Esophagus muscularis mucosa (tissue), 4 donors: ENCODE data around the gene WFDC11. TPM values are rescaled to one million over a fixed set of nuclear protein-coding genes. Genes with fewer than 3 reads are reported as not detected.

Experiments
- DNase-seq: peaks from one replicate; pipeline ENCODE4 v3.0.0-alpha.2; 2017; ENCODE audit errors: extremely low spot score
- H3K27ac ChIP-seq, 4 donors: fragments of 200-600 bp; sonication (generic); replicated peaks in 1 of 4; 1 replicate in 3 of 4; 2 replicates in 1 of 4; pipeline ENCODE4 v1.5.1; 2016 to 2019; ENCODE audit warnings: mild to moderate bottlenecking in 1 of 4
- H3K27me3 ChIP-seq, 4 donors: fragments of 200-600 bp; sonication (generic); one replicate each; pipeline versions ENCODE4 v1.5.1 to v1.6.0; 2016 to 2019
- H3K36me3 ChIP-seq, 4 donors: fragments of 200-600 bp; sonication (generic); one replicate each; pipeline ENCODE4 v1.5.1; 2016 to 2019
- H3K4me1 ChIP-seq, 4 donors: fragments of 200-600 bp; sonication (generic); one replicate each; pipeline ENCODE4 v1.5.1; 2016 to 2019
- H3K4me3 ChIP-seq, 4 donors: fragments of 200-600 bp; sonication (generic); 1 replicate in 2 of 4; 2 replicates in 2 of 4; pipeline ENCODE4 v1.5.1; 2016 to 2019; ENCODE audit warnings: mild to moderate bottlenecking in 4 of 4, moderate library complexity in 1 of 4
- H3K9me3 ChIP-seq, 4 donors: fragments of 200-600 bp; sonication (generic); 1 replicate in 3 of 4; 2 replicates in 1 of 4; pipeline ENCODE4 v1.5.1; 2016 to 2019
- POLR2A ChIP-seq: fragments of 450-650 bp; IDR thresholded peaks from one replicate; pipeline ENCODE4 v1.6.1; 2017; ENCODE audit warnings: antibody characterized with exemption, moderate library complexity, mild to moderate bottlenecking, low read depth
- POLR2AphosphoS5 ChIP-seq, 2 donors: sonication (generic); formaldehyde crosslinking; IDR thresholded peaks; one replicate each; pipeline ENCODE4 v1.6.1; 2017; ENCODE audit warnings: antibody characterized with exemption in 2 of 2
- WGBS: methylation state at CpG from one replicate; pipeline ENCODE4 v1.1.5; 2018; 5-methylcytosine and 5-hydroxymethylcytosine counted together
- intact Hi-C: fragments of 100-400 bp; cut with DNase I; formaldehyde crosslinking; loops from one replicate; pipeline ENCODE4 v1.15.1; 2023
- small RNA-seq, 3 donors: library from RNA; depleted of rRNA; stranded (forward); fragments of <200 nt; gene quantifications; one replicate each; pipeline ENCODE3, GENCODE V24; 2016
- total RNA-seq, 4 donors: library from RNA; depleted of rRNA; stranded (reverse); fragments of >200 nt; gene quantifications; one replicate each; pipeline versions ENCODE4 v1.1.0 to v1.2.1, GENCODE V29; 2016

WFDC11 gene
- total RNA-seq, 4 donors from 2014 or later, result not detected

DNA sequence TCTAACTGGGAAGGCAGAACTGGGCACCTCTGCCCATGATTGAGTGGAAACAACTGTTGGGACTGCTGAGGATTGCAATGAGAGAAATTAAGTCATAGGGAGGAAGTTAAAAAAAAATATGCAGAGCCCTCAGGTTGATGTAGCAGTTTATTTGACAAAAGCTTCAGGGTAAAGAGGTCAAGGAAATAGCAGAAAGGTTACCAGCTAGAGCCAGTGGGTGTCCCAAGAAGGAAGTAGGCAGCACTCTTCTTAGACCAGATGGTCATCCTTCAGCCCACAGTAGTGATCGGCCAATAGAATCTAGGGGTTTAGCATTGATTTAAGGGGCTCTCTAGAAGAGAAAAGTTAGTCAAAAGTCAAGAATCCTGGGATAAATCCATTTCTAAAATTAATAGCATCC lies 62.2 kb downstream of the WFDC11 start:
- WGBS, result 93% methylated on average over 1 of the region's 1 CpG
- no peak overlapping the region for H3K4me3 ChIP-seq
- peak; percentile 39 for DNase-seq
- no peaks in the 10 kb centered on the region for H3K36me3 ChIP-seq
- TF ChIP-seq POLR2A, result no peak
- TF ChIP-seq POLR2AphosphoS5 (IDR thresholded peaks at IDR 0.05), result no peak
- H3K9me3 ChIP-seq, result peaks cover 0 to 22% (median 18%) of the 10 kb centered on the region in 4 donors
- intact Hi-C loops, result no loop called here
- H3K27ac ChIP-seq, result no peak overlapping the region
- H3K27me3 ChIP-seq, result peaks cover 0 to 10% (median 0%) of the 10 kb centered on the region in 4 donors
- no peaks in the 10 kb centered on the region for H3K4me1 ChIP-seq

Small RNAs within 50 kb of the gene (small RNA-seq; reads per million reads assigned to genes)
- 0 to 0.93 (median 0.34) reads per million in 3 donors for gene MIR3617

Other genes with a start within 250 kb of the WFDC11 start
- 1 to 10 TPM in 2 of 4 donors, not detected in 2; 2.1 to 2.6 TPM for gene WFDC2, start 200.5 kb downstream of the WFDC11 start, total RNA-seq
- gene SPINT3, start 154.6 kb downstream of the WFDC11 start, total RNA-seq, result not detected
- gene WFDC6, start 130.8 kb downstream of the WFDC11 start, total RNA-seq, result not detected
- gene EPPIN, start 122.8 kb downstream of the WFDC11 start, total RNA-seq, result not detected
- not detected for gene WFDC8, start 91.0 kb downstream of the WFDC11 start, total RNA-seq
- not detected for gene WFDC10A, start 40.5 kb downstream of the WFDC11 start, total RNA-seq
- gene WFDC9, start 39.0 kb downstream of the WFDC11 start, total RNA-seq, result not detected
- not detected for gene WFDC13, start 31.8 kb upstream of the WFDC11 start, total RNA-seq
- under 1 TPM in 1 of 4 donors, not detected in 3; 0.69 TPM for gene WFDC10B, start 34.8 kb upstream of the WFDC11 start, total RNA-seq
- gene SPINT4, start 52.1 kb upstream of the WFDC11 start, total RNA-seq, result not detected
- gene WFDC3, start 121.6 kb upstream of the WFDC11 start, total RNA-seq, result 1 to 10 TPM in 2 of 4 donors, under 1 TPM in 1, not detected in 1; 0.80 to 3.3 (median 3.2) TPM
- gene DNTTIP1, start 121.7 kb upstream of the WFDC11 start, total RNA-seq, result 10 to 100 TPM; 28.2 to 35.9 (median 30.6) TPM
- 1 to 10 TPM in 1 of 4 donors, under 1 TPM in 2, not detected in 1; 0.83 to 2.7 (median 0.91) TPM for gene UBE2C, start 142.4 kb upstream of the WFDC11 start, total RNA-seq
- gene TNNC2, start 157.1 kb upstream of the WFDC11 start, total RNA-seq, result 1 to 10 TPM in 3 of 4 donors, under 1 TPM in 1; 0.46 to 3.1 (median 1.8) TPM
- 10 to 100 TPM; 54.0 to 78.5 (median 63.5) TPM for gene SNX21, start 163.6 kb upstream of the WFDC11 start, total RNA-seq
- gene ACOT8, start 187.2 kb upstream of the WFDC11 start, total RNA-seq, result 10 to 100 TPM; 30.0 to 41.9 (median 33.7) TPM
- 1 to 10 TPM; 2.1 to 5.4 (median 4.0) TPM for gene ZSWIM3, start 187.4 kb upstream of the WFDC11 start, total RNA-seq
- gene ZSWIM1, start 211.0 kb upstream of the WFDC11 start, total RNA-seq, result 10 to 100 TPM in 2 of 4 donors, 1 to 10 TPM in 2; 7.1 to 13.5 (median 9.2) TPM
- gene SPATA25, start 217.4 kb upstream of the WFDC11 start, total RNA-seq, result 1 to 10 TPM; 1.7 to 4.6 (median 3.0) TPM
- gene NEURL2, start 221.0 kb upstream of the WFDC11 start, total RNA-seq, result 10 to 100 TPM; 10.8 to 16.1 (median 13.0) TPM
- 10 to 100 TPM; 44.8 to 70.2 (median 48.3) TPM for gene CTSA, start 221.1 kb upstream of the WFDC11 start, total RNA-seq
- gene PLTP, start 241.9 kb upstream of the WFDC11 start, total RNA-seq, result 100 to 1,000 TPM; 109 to 342 (median 176) TPM